Measurements from ENCODE around the gene C20orf202. TPM values are rescaled to one million over a fixed set of nuclear protein-coding genes. Genes with fewer than 3 reads are reported as not detected.
"Not testable (repeated sequence)": the region's sequence is repeated elsewhere in the genome, so short reads cannot be mapped to it uniquely, and the experiment has no call there.

C20orf202 gene
- total RNA-seq, 1 experiment from 2014 or later, result not detected

GRCh38 chr20:1209447-1210387, 6.5 kb downstream of the C20orf202 start:
- peak; percentile 10 for DNase-seq (ENCODE audit: low spot score)

GRCh38 chr20:1210501-1210900, 7.2 kb downstream of the C20orf202 start:
- DNase-seq (ENCODE audit: low spot score), result no peak

- DNase-seq (ENCODE audit: low spot score), result no peak
Measured at GRCh38 chr20:1212023-1212422, 8.8 kb downstream of the C20orf202 start.

DNA sequence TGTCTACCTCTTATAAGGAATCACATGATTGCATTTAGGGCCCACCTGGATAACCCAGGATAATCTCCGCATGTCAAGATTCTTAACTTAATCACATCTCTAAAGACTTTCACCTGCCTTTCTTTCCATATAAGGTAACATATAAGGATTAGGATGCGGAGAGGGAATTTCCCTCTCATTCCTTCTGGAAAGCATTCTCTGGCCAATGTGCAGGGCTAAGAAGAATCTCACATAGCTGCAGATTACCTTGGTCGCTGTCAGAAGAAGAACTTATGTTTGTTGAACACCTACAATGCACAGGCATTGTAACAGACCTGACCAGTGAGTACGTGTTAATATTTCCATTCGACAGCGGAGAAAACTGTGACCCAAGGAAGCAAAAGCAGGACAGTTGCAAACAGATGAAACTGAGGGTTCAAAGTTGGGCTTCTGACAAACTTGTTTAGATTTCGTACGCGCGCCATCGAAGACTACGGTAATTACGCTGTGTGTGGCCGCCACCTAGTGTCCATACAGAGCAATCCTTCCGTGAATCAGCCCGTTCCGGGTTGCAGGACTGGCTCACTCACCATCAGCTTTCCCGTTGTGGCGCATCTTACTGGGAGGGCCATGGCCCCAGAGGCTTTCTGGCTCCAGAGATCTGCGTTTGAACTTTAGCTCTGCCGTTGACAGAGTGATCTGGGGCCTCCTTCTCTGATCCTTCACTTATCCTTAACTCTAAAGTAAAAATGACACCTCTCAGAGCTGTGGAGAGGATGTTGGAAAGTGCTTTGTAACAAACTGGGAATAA, 9.5 kb downstream of the C20orf202 start:
- peak; percentile 76 for DNase-seq (ENCODE audit: low spot score)

- no peak for DNase-seq (ENCODE audit: low spot score)
Measured at GRCh38 chr20:1214838-1215261, 11.6 kb downstream of the C20orf202 start.

- no peak for DNase-seq (ENCODE audit: low spot score)
Measured at GRCh38 chr20:1215386-1216170, 12.3 kb downstream of the C20orf202 start.

DNA sequence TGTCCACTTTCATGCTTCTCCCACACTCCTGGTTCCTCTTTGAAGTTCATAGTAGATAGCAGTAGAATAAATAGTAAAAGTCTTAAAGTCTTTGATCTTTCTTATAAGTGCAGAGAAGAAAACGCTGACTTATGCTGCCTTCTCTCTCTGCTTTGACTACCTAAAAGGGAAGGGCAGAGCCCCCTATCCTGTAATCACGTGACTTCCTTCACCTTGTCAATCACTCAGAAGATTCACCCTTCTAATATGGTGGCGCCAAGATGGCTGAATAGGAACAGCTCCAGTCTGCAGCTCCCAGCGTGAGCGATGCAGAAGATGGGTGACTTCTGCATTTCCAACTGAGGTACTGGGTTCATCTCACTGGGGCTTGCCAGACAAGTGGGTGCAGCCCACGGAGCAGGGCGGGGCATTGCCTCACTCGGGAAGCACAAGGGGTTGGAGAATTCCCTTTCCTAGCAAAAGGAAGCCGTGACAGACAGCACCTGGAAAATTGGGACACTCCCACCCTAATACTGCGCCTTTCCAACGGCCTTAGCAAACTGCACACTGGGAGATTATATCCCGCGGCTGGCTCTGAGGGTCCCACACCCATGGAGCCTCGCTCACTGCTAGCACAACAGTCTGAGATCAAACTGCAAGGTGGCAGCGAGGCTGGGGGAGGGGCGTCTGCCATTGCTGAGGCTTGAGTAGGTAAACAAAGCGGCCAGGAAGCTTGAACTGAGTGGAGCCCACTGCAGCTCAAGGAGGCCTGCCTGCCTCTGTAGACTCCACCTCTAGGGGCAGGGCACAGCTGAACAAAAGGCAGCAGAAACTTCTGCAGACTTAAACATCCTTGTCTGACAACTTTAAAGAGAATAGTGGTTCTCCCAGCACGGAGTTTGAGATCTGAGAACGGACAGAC, 13.5 kb downstream of the C20orf202 start:
- DNase-seq (ENCODE audit: low spot score), result not testable (repeated sequence)

- not testable (repeated sequence) for DNase-seq (ENCODE audit: low spot score)
Measured at GRCh38 chr20:1222750-1223149, 19.5 kb downstream of the C20orf202 start.

DNA sequence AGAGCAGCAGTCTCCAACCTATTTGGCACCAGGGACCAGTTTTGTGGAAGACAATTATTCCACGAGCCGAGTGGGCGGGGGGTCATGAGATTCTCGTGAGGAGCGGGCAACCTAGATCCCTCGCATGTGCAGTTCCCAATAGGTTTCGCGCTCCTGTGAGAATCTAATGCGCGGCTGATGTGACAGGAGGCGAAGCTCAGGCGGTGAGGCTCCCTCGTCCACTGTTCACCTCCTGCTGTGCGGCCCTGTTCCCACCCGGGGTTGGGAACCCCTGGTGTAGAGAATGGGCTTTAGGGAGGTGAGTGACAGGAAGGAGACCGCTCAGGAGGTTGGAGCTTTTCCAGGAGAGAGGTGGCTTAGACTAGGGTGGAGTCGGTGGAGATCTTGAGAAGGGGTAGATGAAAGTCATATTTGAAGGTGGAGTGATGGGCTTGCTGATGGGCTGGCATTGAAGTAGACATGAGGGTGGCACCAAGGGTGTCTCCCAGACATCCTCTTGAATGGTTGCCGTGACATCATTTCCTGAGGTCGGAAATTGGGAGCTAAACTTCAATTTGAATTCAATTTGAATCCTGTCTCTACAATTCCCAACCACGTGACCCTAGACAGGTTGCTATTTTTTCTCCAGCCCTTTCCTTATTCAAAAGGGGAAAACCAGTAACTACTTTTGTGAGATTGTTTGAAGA, 21.1 kb downstream of the C20orf202 start:
- DNase-seq (ENCODE audit: low spot score), result no peak

- peak; percentile 12 for DNase-seq (ENCODE audit: low spot score)
Measured at GRCh38 chr20:1225263-1225782, 22.1 kb downstream of the C20orf202 start.

- peak; percentile 45 for DNase-seq (ENCODE audit: low spot score)
Measured at GRCh38 chr20:1225783-1226654, 22.8 kb downstream of the C20orf202 start, which contains the start of gene RAD21L1. TSS of gene RAD21L1 (plus strand) at chr20:1226044. CDS start at chr20:1228454, 2,410 bp downstream.

DNA sequence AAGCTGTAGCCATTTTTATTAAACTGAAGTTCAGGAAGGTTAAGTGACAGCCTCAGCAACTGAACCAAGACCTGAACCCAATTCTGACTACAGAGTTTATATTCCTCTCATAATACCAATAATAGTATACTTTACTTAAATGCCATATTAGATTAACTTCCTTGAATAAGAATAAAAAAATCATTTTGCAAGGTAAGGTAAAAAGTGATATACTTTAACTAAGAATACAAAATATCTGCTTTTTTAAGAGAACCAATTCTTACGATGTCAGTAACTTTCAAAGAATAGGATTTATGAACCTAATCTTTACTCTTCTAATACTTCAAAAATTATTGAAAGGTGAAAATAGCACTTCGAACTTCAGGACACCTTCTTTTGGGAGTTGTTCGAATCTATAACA, 26.3 kb downstream of the C20orf202 start:
- no peak for DNase-seq (ENCODE audit: low spot score)

DNA sequence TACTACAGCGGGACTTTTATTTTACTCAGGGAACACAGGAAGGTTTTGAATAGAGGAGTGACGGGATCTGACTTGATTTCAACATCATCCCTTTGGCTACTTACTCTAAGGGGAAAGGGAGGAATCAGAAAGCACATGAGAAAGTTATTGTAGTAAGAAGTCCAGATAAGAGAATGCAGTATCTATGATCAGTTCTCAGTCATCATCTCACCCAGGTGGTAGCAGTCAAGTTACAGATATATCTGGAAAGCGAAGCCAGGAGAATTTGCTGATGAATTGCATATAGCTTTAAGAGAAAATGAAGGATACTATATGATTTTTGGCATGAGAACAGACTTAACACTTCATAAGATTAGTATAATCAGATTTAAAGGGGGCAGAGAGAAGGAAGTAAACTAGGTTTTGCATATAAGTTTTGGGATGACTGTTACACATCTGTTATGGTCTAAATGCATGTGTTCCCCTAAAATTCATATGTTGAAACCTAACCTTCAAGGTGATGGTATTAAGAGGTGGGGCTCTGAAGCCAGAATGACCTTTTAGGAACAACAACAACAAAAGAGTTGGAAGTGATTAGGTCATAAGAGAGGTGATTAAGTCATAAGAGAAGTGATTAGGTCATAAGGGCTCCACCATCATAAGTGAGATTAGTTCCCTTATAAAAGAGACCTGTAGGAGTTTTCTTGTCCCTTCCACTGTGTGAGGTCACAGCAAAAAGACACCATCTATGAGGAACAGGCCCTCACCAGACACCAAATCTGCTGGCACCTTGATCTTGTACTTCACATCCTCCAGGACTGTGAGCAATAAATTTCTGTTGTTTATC, 29.2 kb downstream of the C20orf202 start:
- DNase-seq (ENCODE audit: low spot score), result no peak

DNA sequence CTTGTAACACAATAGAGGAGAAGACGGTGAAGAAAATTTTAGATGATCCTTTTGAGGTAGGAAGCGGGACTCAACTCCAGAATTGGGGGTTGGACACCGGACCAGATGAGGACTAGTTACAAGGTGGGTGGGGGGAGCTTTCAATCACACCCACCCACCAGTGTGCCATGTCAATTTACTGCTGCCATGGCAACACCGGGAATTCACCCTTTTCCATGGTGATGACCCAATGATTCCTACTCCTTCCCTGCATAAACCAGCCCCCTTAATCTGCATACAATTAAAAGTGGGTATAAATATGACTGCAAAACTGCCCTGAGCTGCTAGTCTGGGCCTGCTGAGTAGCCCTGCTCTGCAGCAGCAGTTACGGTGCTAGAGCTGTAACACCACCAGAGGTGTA, 37.3 kb downstream of the C20orf202 start:
- no peak for DNase-seq (ENCODE audit: low spot score)

DNA sequence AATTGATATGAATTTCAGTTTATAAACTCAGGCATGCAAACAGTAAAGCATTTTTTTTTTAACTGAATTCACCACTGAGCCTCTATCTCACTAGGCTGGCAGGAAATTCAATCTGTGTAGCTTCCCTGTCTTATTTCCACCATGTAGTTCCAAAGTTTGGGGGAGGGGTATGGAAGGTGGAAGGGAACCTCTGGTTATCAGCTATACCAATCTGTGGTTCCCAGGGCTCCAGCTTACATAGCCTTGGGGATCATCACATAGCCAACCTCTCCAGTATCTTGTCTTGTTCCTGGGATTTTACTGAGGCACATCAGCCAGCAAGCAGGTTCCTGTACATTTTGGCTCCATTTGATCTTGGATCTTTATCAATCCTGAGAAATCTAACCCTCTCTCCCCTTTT, 38.2 kb downstream of the C20orf202 start:
- no peak for DNase-seq (ENCODE audit: low spot score)

DNA sequence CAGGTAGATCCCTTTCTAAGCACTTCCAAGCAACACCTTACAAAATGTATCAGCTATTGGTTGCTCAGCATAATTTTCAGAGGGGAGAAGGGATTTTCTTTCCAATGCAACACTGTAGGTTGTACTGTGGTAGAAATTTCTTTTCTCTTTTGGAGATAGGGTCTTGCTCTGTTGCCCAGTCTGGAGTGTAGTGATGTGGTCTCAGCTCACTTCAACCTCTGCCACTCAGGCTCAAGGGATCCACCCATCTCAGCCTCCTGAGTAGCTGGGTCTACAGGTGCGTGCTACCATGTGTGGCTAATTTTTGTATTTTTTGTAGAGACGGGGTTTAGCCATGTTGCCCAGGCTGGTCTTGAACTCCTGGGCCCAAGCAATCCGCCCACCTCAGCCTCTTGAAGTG, 38.8 kb downstream of the C20orf202 start:
- no peak for DNase-seq (ENCODE audit: low spot score)

- peak; percentile 87 for DNase-seq (ENCODE audit: low spot score)
Measured at GRCh38 chr20:1242530-1242929, 39.3 kb downstream of the C20orf202 start.

- DNase-seq (ENCODE audit: low spot score), result no peak
Measured at GRCh38 chr20:1245578-1245977, 42.3 kb downstream of the C20orf202 start.
